MCF 10A (cell line): ENCODE data around the gene NMNAT1. TPM values are rescaled to one million over a fixed set of nuclear protein-coding genes. Genes with fewer than 3 reads are reported as not detected.

Source experiments
- Bru-seq: library from RNA; stranded (reverse); fragments of 400-500 nt; gene quantifications from one replicate; lab custom pipeline; 2021; lab: Mats Ljungman, UMichigan
- BruChase-seq, 2 experiments: library from RNA; stranded (reverse); fragments of 400-500 nt; gene quantifications; one replicate each; lab custom pipeline; 2021; lab: Mats Ljungman, UMichigan
- BruUV-seq: library from RNA; stranded (reverse); fragments of 400-500 nt; replicated peaks from 2 replicates; lab custom pipeline; 2021; lab: Mats Ljungman, UMichigan
- CTCF ChIA-PET: fragments of 300-600 bp; sonication (Branson Sonifier 250); formaldehyde crosslinking; extraction: SDS; loops from one replicate; lab custom pipeline; 2021; ENCODE audit warnings: antibody characterized with exemption, inconsistent platforms; lab: Yijun Ruan, JAX
- POLR2A ChIA-PET: fragments of 300-600, 350-650 bp; sonication (Branson Sonifier 250); formaldehyde crosslinking; extraction: SDS; loops from one replicate; lab custom pipeline; 2020; ENCODE audit warnings: antibody characterized with exemption, inconsistent platforms; lab: Yijun Ruan, JAX
- DNase-seq: peaks from one replicate; pipeline ENCODE4 v3.0.0-alpha.2; 2018; ENCODE audit not compliant: unreplicated experiment
- H3K27ac Mint-ChIP-seq: one replicate; pipeline ENCODE4 v1.8.0; 2022; ENCODE audit warnings: mild to moderate bottlenecking, low read depth, mixed read lengths; ENCODE audit not compliant: unreplicated experiment
- H3K27me3 Mint-ChIP-seq: one replicate; pipeline ENCODE4 v1.8.0; 2022; ENCODE audit warnings: mixed read lengths; ENCODE audit not compliant: insufficient read depth, unreplicated experiment
- H3K36me3 Mint-ChIP-seq: one replicate; pipeline ENCODE4 v1.8.0; 2022; ENCODE audit warnings: mild to moderate bottlenecking, moderate library complexity, mixed read lengths; ENCODE audit not compliant: insufficient read depth, unreplicated experiment
- H3K4me1 Mint-ChIP-seq: one replicate; pipeline ENCODE4 v1.8.0; 2022; ENCODE audit warnings: mixed read lengths; ENCODE audit not compliant: insufficient read depth, unreplicated experiment
- H3K4me3 Mint-ChIP-seq: one replicate; pipeline ENCODE4 v1.8.0; 2022; ENCODE audit warnings: mild to moderate bottlenecking, moderate library complexity, mixed read lengths; ENCODE audit not compliant: unreplicated experiment
- H3K9me3 Mint-ChIP-seq: one replicate; pipeline ENCODE4 v1.8.0; 2022; ENCODE audit warnings: mixed read lengths; ENCODE audit not compliant: unreplicated experiment
- intact Hi-C: fragments of 100-400 bp; cut with micrococcal nuclease; formaldehyde crosslinking; loops from 2 replicates; pipeline ENCODE4 v1.14.1; 2022
- long read RNA-seq: library from polyadenylated mRNA; stranded (forward); transcript quantifications from one replicate; pipeline ENCODE4 v2.0.0, GENCODE V29; 2022
- total RNA-seq: library from RNA; stranded (reverse); gene quantifications from 2 replicates; pipeline ENCODE4 v1.2.3, GENCODE V29; 2022
- TF ChIP-seq, protein P1 (sequence below): fragments of 200-600 bp; IDR thresholded peaks from one replicate; pipeline ENCODE4 v1.8.0; 2022; ENCODE audit warnings: antibody characterized with exemption, mild to moderate bottlenecking; ENCODE audit not compliant: unreplicated experiment

NMNAT1 gene
- 10.4 and 14.0 TPM in 2 replicates for total RNA-seq
- percentile 51 among the genes with signal in this experiment for Bru-seq, nascent RNA
- BruChase-seq, experiment 1, labeled RNA remaining after a 6-hour chase: percentile 64 among the genes with signal in this experiment
- BruChase-seq, experiment 2, labeled RNA remaining after a 2-hour chase: percentile 57 among the genes with signal in this experiment
- long read RNA-seq, partial matches to known transcripts: 2 of 6 reads
- long read RNA-seq, other reads (novel, unspliced or antisense): 0 of 6 reads

DNA sequence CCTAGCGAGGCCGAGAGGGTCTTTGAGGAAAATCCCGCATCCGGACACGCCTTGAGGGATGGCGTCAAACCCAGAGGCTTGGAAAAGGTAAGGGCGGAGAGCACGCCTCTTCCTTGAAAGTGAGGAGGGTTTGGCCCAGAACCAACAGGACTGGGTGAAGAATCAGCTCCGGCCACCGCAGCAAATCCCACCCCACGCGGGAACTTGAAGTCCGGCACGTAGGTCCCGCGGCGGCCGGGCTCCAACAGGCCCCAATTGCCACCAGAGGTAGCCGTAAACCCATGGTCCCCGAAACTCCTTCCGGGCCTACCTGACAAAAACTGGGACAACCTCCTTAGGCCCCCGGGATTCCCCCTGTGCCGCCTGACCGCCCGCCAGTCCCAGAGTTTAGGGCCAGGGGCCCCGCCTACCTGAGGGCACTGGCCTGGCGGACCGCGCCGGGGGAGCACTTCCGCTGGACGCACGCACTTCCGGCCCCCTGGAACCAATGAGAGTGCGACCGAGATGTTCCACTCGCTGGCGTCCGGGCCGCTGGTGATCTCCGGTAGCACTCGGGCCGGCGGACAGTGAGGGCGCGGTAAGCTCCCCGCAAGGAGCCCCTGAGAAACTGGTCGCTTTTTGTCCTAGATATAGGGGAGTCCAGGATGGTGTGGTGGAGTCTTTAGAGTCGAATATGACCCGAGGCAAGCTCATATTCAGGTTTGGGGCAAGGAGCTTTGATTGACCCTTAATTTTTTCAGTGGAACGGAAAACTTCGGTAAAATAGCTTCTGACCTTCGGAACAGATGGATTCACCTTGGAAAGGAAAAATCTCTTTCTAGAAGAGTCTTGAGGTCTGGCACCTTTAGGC lies at the start of gene NMNAT1, which contains the start of gene LZIC:
Gene NMNAT1, plus strand, starts transcription at position 537 of the 850 bp plus-strand sequence. CDS start 28,599 bp downstream, outside the sequence.
Gene LZIC, minus strand, starts transcription at position 453 of the 850 bp plus-strand sequence. CDS start 6,772 bp downstream, outside the sequence.
- ChIA-PET CTCF (interaction anchor here (0.5 to 4.0 kb wide), 11 partner anchors 18 to 214 kb away, joined by 3 to 50 read pairs (median 3); no protein-coding TSS in a partner anchor), POLR2A (interaction anchor here (0.6 to 3.2 kb wide), 33 partner anchors 9 to 486 kb away, joined by 3 to 63 read pairs (median 4); partner anchors contain the start of genes CTNNBIP1, KIF1B and UBE4B)
- H3K27ac Mint-ChIP-seq: peak within 1 kb of the TSS; percentile 99
- TF ChIP-seq, protein P1, sequence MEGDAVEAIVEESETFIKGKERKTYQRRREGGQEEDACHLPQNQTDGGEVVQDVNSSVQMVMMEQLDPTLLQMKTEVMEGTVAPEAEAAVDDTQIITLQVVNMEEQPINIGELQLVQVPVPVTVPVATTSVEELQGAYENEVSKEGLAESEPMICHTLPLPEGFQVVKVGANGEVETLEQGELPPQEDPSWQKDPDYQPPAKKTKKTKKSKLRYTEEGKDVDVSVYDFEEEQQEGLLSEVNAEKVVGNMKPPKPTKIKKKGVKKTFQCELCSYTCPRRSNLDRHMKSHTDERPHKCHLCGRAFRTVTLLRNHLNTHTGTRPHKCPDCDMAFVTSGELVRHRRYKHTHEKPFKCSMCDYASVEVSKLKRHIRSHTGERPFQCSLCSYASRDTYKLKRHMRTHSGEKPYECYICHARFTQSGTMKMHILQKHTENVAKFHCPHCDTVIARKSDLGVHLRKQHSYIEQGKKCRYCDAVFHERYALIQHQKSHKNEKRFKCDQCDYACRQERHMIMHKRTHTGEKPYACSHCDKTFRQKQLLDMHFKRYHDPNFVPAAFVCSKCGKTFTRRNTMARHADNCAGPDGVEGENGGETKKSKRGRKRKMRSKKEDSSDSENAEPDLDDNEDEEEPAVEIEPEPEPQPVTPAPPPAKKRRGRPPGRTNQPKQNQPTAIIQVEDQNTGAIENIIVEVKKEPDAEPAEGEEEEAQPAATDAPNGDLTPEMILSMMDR: no peak
- BruUV-seq: no TSS peak
- intact Hi-C loops: loop anchor here (1.0 to 5.0 kb wide), 4 partner anchors 51 to 488 kb away; partner anchors contain the start of genes CENPS and UBE4B
- H3K4me1 Mint-ChIP-seq: peaks cover 13% of the 10 kb centered on the region
- H3K9me3 Mint-ChIP-seq: no peaks in the 10 kb centered on the region
- H3K4me3 Mint-ChIP-seq: peak within 1 kb of the TSS; percentile 98
- no peaks in the 10 kb centered on the region for H3K27me3 Mint-ChIP-seq
- DNase-seq: peak; percentile 93
- peaks cover 51% of the 10 kb centered on the region for H3K36me3 Mint-ChIP-seq

DNA sequence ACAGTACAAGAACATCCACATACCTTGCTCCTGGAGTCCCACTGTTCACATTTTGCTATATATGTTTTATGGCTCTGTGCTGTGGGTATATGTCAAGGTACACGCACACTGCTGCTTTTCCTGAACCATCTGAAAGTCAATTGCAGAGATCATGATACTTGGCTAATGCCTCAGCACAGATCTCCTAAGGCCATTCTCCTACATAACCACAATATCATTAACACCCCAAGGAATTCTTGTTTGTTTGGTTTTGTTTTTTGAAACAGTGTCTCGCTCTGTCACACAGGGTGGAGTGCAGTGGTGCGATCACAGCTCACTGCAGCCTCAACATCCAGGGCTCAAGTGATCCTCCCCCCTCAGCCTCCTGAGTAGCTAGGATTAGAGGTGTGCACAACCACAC lies 49.2 kb upstream of the NMNAT1 start:
- DNase-seq: no peak
- TF ChIP-seq, protein P1: no peak
- no TSS peak for BruUV-seq
- ChIA-PET CTCF (interaction anchor here (1.0 to 2.2 kb wide), 2 partner anchors 16 to 74 kb away, joined by 5 to 10 read pairs; no protein-coding TSS in a partner anchor), POLR2A (interaction anchor here (0.6 to 7.1 kb wide), 7 partner anchors 13 to 154 kb away, joined by 4 to 77 read pairs (median 12); partner anchors contain the start of genes CTNNBIP1, LZIC and NMNAT1)
- H3K27ac Mint-ChIP-seq: peak overlapping the region; percentile 94
- H3K9me3 Mint-ChIP-seq: no peaks in the 10 kb centered on the region
- peaks cover 11% of the 10 kb centered on the region for H3K36me3 Mint-ChIP-seq
- intact Hi-C loops: loop anchor here (5.0 kb wide), 1 partner anchor 48 kb away; the partner anchor contains the start of genes LZIC and NMNAT1
- H3K4me1 Mint-ChIP-seq: peaks cover 48% of the 10 kb centered on the region
- H3K4me3 Mint-ChIP-seq: peak overlapping the region; percentile 65
- no peaks in the 10 kb centered on the region for H3K27me3 Mint-ChIP-seq

DNA sequence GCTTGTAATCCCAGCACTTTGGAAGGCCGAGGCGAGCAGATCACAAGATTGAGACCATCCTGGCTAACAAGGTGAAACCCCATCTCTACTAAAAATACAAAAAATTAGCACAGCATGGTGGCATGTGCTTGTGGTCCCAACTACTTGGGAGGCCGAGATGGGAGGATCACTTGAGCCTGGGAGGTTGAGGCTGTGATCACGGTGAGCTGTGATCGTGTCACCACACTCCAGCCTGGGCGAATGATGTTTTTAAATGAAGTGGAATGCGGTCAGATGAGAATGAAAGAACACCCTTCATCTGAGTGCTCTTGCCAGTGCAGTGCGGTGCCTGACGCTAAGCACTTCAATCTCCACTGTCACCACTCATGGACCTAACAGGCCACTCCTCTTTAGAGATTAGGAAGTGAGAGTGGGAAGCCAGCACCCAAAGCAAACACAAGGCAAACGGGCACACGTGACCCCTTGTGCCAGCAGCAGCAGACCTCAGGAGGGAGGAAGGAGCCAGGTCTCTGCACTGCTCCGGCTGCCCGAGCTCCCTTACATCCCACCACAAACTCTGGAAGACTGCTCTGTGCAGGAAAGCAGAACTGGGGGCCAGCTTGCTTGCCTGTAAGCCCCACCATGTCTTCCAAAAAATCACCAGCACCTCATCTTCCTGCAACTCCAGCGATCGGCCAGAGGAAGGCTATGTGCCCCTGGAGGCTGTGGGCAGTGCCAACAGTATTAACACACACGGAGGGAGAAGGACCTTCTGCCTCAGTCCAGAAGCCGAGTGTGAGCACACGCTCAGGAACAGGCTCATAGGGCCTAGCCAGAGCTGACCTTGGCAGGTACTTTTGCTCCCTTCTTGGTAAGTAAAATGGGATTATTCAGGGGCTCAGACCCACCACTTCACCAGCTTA lies 42.9 kb upstream of the NMNAT1 start:
- H3K4me3 Mint-ChIP-seq: no peak overlapping the region
- peaks cover 6% of the 10 kb centered on the region for H3K36me3 Mint-ChIP-seq
- BruUV-seq: no TSS peak
- TF ChIP-seq, protein P1: no peak
- intact Hi-C loops: no loop called here
- H3K27ac Mint-ChIP-seq: no peak overlapping the region
- ChIA-PET POLR2A (interaction anchor here (0.5 to 1.4 kb wide), 2 partner anchors 10 to 11 kb away, joined by 4 read pairs; no protein-coding TSS in a partner anchor), CTCF (no interaction called here)
- no peaks in the 10 kb centered on the region for H3K9me3 Mint-ChIP-seq
- H3K4me1 Mint-ChIP-seq: peaks cover 6% of the 10 kb centered on the region
- H3K27me3 Mint-ChIP-seq: no peaks in the 10 kb centered on the region
- no peak for DNase-seq
